LNCAP (cell line): ENCODE measurements around the gene DUSP12.

Source experiments
- CTCF ChIP-seq: fragments of 450-650 bp; IDR thresholded peaks from 2 replicates; pipeline ENCODE4 v1.5.1; 2017; ENCODE audit warnings: mild to moderate bottlenecking

The DUSP12 gene

GRCh38 chr1:161799792-161800191 is 50.2 kb downstream of the DUSP12 start:
- no peak for TF ChIP-seq CTCF

- TF ChIP-seq CTCF: no peak
Observed at GRCh38 chr1:161801955-161802354, 52.4 kb downstream of the DUSP12 start.

- TF ChIP-seq CTCF: no peak
Observed at GRCh38 chr1:161803181-161803580, 53.6 kb downstream of the DUSP12 start.

- no peak for TF ChIP-seq CTCF
Observed at GRCh38 chr1:161805399-161806197, 56.0 kb downstream of the DUSP12 start.
